C4-2B (cell line): ENCODE data around the gene BCL7A.
"Not testable (repeated sequence)": the region's sequence is repeated elsewhere in the genome, so short reads cannot be mapped to it uniquely, and the experiment has no call there.

Experiments
- H3K27ac ChIP-seq: fragments of 450-650 bp; 2 replicates; pipeline ENCODE4 v1.5.1; 2017
- ZFX ChIP-seq: fragments of 450-650 bp; IDR thresholded peaks from 2 replicates; pipeline ENCODE4 v1.6.1; 2017
- TF ChIP-seq, protein P1 (sequence below): fragments of 450-650 bp; conservative IDR thresholded peaks from 2 replicates; pipeline ENCODE4 v1.5.1; 2017; ENCODE audit warnings: mild to moderate bottlenecking

Gene BCL7A

GRCh38 chr12:122031342-122032216, 9.9 kb downstream of the BCL7A start:
- H3K27ac ChIP-seq = no peak overlapping the region
- TF ChIP-seq ZFX = no peak
- TF ChIP-seq, protein P1, sequence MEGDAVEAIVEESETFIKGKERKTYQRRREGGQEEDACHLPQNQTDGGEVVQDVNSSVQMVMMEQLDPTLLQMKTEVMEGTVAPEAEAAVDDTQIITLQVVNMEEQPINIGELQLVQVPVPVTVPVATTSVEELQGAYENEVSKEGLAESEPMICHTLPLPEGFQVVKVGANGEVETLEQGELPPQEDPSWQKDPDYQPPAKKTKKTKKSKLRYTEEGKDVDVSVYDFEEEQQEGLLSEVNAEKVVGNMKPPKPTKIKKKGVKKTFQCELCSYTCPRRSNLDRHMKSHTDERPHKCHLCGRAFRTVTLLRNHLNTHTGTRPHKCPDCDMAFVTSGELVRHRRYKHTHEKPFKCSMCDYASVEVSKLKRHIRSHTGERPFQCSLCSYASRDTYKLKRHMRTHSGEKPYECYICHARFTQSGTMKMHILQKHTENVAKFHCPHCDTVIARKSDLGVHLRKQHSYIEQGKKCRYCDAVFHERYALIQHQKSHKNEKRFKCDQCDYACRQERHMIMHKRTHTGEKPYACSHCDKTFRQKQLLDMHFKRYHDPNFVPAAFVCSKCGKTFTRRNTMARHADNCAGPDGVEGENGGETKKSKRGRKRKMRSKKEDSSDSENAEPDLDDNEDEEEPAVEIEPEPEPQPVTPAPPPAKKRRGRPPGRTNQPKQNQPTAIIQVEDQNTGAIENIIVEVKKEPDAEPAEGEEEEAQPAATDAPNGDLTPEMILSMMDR = peak; percentile 80

- TF ChIP-seq, protein P1 = no peak
- no peak for TF ChIP-seq ZFX
- no peak overlapping the region for H3K27ac ChIP-seq
Observed at GRCh38 chr12:122032580-122032979, 10.9 kb downstream of the BCL7A start.

DNA sequence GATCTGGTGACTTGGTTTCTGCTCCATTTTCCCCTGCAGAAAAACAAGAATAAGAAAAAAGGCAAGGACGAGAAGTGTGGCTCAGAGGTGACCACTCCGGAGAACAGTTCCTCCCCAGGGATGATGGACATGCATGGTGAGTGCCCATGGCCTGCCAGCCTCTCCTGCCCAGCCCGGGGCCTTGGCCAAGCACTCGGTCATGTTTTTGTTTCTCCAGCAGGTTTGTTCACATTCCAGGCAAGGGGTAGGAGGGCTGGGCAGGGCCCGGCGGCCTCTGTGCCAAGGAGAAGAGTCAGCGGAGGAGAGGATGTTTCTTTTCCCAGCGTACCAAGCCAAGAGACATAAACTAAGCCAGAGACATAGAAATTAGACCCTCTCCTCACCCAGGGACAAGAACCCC, 13.6 kb downstream of the BCL7A start:
- H3K27ac ChIP-seq = peak overlapping the region; percentile 21
- TF ChIP-seq ZFX = no peak

DNA sequence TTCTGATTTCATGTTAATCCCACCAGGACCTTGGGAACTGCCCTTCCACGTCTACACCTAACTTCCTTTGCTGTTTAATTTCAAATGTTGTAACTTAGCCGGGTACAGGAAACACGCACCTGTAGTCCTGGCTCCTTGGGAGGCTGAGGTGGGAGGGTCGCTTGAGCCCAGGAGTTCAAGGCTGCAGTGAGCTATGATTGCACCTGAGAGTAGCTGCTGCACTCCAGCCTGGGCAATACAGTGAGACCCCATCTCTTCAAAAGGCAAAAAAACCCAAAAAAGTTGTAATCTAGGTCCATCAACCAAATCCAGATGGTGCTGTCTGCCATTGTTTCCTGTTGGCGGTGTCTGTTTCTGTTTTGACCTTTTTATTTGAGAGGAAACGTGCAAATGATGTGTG, 14.5 kb downstream of the BCL7A start:
- TF ChIP-seq, protein P1 = no peak
- TF ChIP-seq ZFX = no peak
- no peak overlapping the region for H3K27ac ChIP-seq

DNA sequence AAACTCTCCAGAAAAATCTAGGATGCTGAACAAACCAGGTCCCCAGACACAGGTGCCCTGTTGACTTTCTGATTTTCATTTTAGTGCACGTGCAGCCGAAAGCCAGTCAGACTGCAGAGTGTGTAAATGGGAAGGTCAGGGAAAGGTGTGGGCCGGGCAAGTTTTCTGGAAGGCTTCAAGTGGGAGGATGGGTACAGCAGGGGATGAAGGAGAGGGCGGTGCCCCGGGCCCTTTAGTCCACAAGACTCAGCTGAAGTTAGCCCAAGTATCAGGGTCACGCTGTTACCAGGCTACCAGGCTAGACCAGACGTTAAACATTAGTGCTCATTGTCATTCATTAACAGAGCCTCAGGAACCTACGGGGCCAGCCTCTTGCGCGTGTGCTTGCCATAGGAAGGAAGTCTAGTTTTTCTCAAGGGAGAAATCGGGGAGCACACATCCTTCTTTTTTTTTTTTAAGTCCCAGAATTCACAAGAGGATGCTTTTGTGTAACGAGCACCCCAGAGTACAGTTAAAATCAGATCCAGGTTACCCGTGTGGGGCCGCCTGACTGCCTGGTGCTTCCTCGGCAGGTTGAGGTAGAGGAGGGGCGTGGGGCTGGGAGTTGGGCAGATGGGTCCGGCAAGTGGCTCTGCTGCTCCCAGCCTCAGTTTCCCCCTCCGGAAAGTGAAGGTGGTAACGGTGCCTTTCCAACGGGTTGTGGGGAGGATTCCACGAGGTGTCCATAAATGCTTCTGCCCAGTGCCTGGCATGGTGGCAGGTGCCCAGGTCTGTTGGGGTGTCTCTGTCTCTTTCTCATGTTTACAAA, 19.1 kb downstream of the BCL7A start:
- TF ChIP-seq ZFX = no peak
- TF ChIP-seq, protein P1 = no peak
- H3K27ac ChIP-seq = no peak overlapping the region

DNA sequence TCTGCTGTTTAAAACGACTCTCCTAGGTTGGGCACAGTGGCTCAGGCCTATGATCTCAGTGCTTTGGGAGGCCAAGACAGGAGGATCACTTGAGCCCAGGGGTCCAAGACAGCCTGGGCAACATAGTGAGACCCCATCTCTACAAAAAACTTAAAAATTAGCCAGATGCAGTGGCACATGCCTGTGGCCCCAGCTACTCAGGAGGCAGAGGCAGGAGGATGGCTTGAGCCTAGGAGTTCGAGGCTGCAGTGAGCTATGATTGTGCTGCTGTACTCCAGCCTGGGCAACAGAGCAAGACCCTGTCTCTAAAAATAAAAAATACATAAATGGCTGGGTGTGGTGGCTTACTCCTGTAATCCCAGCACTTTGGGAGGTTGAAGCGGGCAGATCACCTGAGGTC, 19.8 kb downstream of the BCL7A start:
- not testable (repeated sequence) for H3K27ac ChIP-seq

DNA sequence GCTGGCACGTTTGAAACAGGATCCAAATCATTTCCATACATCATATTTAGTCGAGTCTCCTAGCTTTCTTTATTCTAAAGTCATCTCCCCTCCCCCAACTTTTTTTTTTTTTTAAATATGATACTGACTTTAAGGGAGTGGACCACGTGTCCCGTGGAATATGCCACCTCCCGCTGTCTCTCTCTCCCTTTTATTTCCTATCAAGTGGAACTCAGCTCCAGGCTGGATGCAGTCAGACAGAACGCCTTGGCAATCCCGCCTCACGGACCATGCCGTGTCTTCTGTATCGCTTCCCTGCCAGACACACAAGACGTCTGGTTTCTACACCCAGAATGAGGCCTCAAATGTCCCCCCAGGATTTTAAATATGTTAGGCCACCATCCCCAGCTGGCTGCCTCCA, 21.2 kb downstream of the BCL7A start:
- TF ChIP-seq ZFX = no peak
- TF ChIP-seq, protein P1 = no peak
- H3K27ac ChIP-seq = no peak overlapping the region

DNA sequence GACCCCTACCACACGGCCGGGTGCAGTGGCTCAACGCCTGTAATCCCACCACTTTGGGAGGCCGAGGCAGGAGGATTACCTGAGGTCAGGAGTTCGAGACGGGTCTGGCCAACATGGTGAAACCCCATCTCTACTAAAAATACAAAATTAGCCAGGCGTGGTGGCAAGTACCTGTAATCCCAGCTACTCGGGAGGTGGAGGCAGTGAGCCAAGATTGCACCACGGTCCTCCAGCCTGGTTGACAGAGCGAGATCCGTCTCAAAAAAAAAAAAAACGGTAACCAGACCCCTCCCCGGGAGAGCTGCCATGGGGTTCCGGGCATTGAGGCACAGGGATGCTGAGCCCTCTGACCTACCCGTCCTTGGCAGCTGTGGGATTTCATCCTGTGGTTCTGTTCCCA, 21.8 kb downstream of the BCL7A start:
- TF ChIP-seq, protein P1 = no peak
- no peak for TF ChIP-seq ZFX
- no peak overlapping the region for H3K27ac ChIP-seq
